ENCODE measurements around the gene MRFAP1L1. TPM values are rescaled to one million over a fixed set of nuclear protein-coding genes. Genes with fewer than 3 reads are reported as not detected.

The MRFAP1L1 gene
- total RNA-seq, 1 experiment from 2014 or later: 57.7 TPM

GRCh38 chr4:6723851-6724250, 14.2 kb upstream of the MRFAP1L1 start:
- Histone ChIP-seq H3K27me3 (ENCODE audit: insufficient read depth, low read length) (no peaks in the 10 kb centered on the region), H2BK5ac (ENCODE audit: insufficient read length, low read length) (no peak overlapping the region), H3K18ac (ENCODE audit: insufficient read length, low read depth, low read length) (no peak overlapping the region), H3K4me2 (ENCODE audit: insufficient read depth, insufficient read length, low read length) (no peak overlapping the region), H4K20me1 (ENCODE audit: control insufficient read depth, insufficient read depth, insufficient read length) (no peaks in the 10 kb centered on the region), H4K8ac (replicated peaks; ENCODE audit: insufficient read length, low read depth, low read length) (no peak overlapping the region), H2AFZ (ENCODE audit: low read length) (no peak overlapping the region), H3K79me1 (ENCODE audit: insufficient read depth, low read depth, low read length, poor library complexity, severe bottlenecking) (no peaks in the 10 kb centered on the region), H2BK12ac (ENCODE audit: insufficient read length, low read depth, low read length) (no peak overlapping the region), H2AK5ac (ENCODE audit: insufficient read length, low read length) (no peak overlapping the region), H3T11ph (ENCODE audit: low read length) (no peak overlapping the region), H3K56ac (ENCODE audit: insufficient read length, low read depth, low read length) (no peak overlapping the region), H2BK15ac (ENCODE audit: low read depth, low read length) (no peak overlapping the region), H3K79me2 (ENCODE audit: insufficient read depth, low read length) (no peaks in the 10 kb centered on the region), H3K23me2 (ENCODE audit: insufficient read length, low read depth, low read length, poor library complexity, severe bottlenecking) (no peaks in the 10 kb centered on the region), H3K4ac (ENCODE audit: low read depth, low read length) (no peak overlapping the region), H3K9ac (ENCODE audit: extremely low read depth, insufficient read length, low read length) (no peak overlapping the region), H3K4me1 (ENCODE audit: insufficient read depth, low read length) (0 out of 2 replicates have a peak, but pooled peaks cover 3% of the 10 kb centered on the region), H3K9me3 (ENCODE audit: control insufficient read depth, low read depth, low read length) (no peaks in the 10 kb centered on the region), H4K5ac (ENCODE audit: insufficient read length, low read depth, low read length) (no peak overlapping the region), H2BK20ac (ENCODE audit: low read depth, low read length, poor library complexity, severe bottlenecking) (no peak overlapping the region), H3K23ac (ENCODE audit: insufficient read length, low read depth, low read length) (no peak overlapping the region), H4K91ac (ENCODE audit: insufficient read length, low read depth, low read length) (no peak overlapping the region), H3K27ac (ENCODE audit: insufficient read length, low read depth, low read length) (no peak overlapping the region), H2BK120ac (ENCODE audit: low read depth, low read length, poor library complexity, severe bottlenecking) (no peak overlapping the region), H3K14ac (ENCODE audit: insufficient read depth, low read length) (no peak overlapping the region)
- H3K9me3 Mint-ChIP-seq: no peaks in the 10 kb centered on the region
- no CpG with 5 or more reads among the region's 8 CpGs for WGBS (ENCODE audit: extremely low coverage, insufficient read length, low lambda C conversion rate)
- H3K27ac Mint-ChIP-seq: no peak overlapping the region
- H3K36me3 Mint-ChIP-seq (ENCODE audit: insufficient read depth in 1 of 3, low read depth in 3 of 3): peaks cover 0 to 2% (median 0%) of the 10 kb centered on the region in 3 experiments; a peak in 1 of 7 replicates
- no peak overlapping the region for H3K4me3 Mint-ChIP-seq
- H3K27me3 Mint-ChIP-seq (ENCODE audit: low read depth): no peaks in the 10 kb centered on the region
- no peak for DNase-seq
- peaks cover 10 to 23% of the 10 kb centered on the region in 2 experiments for H3K4me1 Mint-ChIP-seq
- no peak for TF ChIP-seq CTCF (conservative IDR thresholded peaks at IDR 0.05)
